GM19455 (cell line): ENCODE measurements around the gene ZNF3.

Experiments
- ATAC-seq: cut with Tn5 transposase; IDR thresholded peaks from one replicate; pipeline ENCODE4 v1.9.1; 2021; ENCODE audit not compliant: unreplicated experiment

The ZNF3 gene

DNA sequence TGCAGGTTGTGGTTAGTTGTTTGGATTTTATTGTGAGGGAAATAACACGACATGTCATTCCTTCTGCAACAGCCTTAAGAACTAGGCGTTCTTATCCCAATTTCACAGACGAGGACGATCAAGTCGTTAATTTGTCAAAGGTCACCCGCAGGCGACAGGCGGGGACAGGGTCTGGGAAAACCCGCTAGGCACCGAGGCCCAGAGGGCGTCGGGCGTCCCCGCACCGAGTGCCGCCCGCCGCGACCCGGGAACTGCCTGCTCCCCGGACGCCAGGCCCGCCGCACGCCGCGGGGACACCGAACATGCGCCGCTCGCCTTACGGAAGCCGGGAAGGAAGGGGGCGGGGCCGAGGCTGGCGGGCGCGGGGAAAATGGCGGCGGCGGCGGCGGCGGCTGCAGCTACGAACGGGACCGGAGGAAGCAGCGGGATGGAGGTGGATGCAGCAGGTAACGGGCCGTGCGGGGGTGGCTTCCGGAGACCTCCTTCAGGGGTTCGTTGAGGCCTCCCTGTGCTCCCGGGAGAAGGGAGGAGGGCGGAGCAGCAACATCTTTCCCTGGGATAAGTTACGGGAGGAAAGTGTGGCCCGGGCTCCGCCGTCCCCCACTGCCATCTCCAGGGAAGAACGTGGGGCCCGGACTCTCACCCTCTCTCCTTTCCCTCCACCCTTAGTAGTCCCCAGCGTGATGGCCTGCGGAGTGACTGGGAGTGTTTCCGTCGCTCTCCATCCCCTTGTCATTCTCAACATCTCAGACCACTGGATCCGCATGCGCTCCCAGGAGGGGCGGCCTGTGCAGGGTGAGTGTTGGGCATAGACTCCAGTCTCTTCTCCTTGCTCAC, 7.3 kb upstream of the ZNF3 start, which contains the start of gene COPS6:
COPS6 (plus strand) TSS at position 349 of the 837 bp plus-strand sequence; CDS start at position 371, 22 bp downstream.
- ATAC-seq: peak; percentile 50

DNA sequence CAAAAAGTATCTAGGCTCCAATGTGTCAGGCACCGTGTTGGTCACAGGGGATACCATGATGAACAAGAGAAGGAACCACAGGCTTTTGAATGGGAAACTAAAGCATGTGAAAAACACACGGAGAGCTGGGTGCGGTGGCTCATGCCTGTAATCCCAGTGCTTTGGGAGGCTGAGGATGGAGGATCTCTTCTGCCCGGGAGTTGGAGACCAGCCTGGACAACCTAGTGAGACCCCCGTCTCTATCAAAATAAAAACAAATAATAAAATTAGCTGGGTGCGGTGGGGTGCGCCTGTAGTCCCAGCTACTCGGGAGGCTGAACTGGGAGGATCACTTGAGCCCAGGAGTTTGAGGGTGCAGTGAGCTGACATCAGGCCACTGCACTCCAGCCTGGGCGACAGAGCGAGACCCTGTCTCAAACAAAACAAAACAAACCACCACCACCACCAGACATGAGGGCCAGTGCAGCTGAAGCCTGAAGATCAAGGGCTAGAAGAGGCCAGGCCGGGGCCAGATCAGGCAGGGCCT, 6.6 kb upstream of the ZNF3 start:
- no peak for ATAC-seq

DNA sequence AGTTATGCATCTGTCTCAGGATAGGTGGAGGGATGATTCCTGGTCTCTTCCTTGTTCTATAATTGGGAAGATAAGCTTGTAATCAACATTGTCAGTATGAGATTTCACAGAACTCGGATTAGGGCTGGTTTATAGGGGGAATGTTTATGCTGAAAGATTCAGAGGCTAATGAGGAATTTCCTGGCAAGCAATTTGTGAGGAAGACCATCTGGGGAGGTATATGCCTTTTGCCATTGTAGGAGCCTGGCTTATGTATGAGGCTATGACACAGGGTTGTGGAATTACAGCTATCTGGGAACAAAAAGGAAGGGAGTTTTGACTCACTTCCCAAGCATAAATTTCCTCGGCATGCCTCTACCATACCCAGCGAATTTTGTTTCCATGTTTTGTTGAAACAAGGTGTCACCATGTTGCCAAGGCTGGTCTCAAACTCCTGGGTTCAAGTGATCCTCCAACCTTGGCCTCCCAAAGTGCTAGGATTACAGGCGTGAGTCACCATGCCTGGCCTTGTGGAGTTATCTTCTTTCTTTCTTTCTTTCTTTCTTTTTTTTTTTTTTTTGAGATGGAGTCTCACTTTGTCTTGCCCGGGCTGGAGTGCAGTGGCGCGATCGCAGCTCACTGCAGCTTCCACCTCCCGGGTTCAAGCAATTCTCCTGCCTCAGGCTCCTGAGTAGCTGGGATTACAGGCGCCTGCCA, 5.7 kb upstream of the ZNF3 start:
- ATAC-seq: no peak

DNA sequence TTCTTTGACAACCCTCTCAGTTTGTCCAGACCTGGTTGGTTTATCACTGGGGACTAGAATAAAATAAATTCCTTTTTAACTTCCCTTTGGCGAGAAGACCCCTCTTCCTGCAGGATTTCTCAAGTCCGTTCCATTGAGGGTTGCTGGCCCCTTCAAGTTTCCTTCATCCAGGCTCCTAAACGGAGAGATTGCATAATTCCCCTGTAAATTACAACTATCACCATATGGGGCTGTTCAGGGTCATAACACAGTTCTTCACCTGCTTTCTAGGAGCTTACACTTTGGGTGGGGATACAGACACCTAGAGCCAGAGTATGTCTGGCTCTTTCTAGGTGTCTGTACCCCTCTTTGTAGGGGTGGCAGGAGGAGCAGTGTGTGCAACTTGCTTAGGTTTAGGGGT, 4.0 kb upstream of the ZNF3 start:
- ATAC-seq: no peak

DNA sequence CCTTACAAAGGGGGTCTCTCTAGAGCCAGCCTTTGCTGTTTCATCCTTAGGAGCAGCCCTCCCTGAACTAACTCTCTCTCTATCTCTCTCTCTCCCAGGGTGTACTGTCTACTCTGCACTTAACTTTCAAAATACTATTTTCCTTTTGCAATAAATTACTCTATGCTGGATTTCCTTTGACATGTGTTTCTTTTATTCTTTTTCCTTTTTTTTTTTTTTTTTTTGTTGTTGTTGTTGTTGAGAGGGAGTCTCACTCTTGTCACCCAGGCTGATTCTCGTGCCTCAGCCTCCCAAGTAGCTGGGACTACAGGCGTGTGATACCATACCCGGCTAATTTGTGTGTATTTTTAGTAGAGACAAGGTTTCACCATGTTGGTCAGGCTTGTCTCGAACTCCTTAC, 1.5 kb upstream of the ZNF3 start:
- no peak for ATAC-seq

DNA sequence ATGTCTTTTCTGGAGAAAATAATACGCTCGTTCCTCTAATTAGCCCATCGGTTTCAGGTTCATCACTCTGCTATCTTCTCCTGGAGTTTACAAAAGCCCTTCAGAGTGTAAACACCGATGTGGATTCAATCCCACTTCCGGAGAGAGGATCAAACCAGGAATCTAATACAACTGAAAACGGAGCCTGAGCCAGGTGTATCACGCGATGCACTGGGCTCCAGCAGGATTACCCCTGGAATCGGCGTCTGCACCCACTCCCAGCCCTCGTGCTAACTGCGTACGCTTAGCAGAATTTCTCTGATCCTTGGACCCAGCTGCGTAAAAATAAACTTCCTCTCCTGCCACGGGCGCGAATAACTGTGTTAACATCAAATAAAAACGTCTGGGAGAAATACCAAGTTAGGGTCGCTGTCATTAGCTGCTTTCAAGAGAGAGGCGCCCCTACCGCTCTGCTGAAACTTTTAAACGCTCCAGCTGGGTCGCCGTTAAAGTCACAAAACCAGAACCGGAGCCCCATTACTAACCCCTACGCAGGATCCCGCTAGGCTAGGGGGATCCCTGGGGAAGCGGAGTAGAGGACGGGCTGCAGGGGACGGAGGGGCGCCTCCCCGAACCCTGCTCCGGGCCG, 502 bp downstream of the ZNF3 start:
- peak; percentile 29 for ATAC-seq

DNA sequence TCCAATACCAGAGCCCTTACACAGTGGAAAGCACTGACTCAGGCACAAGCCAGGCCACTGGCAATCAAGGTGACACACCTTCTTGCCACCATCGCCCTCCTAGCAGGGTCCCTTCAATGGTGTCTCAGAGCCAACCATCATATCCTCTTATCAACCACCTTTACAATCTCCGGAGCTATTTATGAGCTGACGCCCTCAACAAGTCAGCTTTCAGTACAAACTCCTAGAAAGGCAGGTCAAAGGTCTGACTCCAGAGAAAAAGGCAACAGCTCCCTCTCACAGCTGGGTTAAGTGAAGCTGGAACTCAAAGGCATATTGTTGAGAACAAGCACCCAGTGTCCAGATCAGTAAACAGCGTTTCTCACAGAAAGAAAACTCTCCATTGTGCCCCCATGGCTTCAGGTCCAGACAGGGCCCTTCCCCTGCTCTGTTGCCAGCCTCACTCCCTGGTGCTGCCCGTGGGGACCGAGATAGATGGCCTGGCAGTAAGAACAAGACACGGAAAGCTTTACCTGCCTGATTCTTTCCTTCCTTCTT, 2.4 kb downstream of the ZNF3 start:
- no peak for ATAC-seq

DNA sequence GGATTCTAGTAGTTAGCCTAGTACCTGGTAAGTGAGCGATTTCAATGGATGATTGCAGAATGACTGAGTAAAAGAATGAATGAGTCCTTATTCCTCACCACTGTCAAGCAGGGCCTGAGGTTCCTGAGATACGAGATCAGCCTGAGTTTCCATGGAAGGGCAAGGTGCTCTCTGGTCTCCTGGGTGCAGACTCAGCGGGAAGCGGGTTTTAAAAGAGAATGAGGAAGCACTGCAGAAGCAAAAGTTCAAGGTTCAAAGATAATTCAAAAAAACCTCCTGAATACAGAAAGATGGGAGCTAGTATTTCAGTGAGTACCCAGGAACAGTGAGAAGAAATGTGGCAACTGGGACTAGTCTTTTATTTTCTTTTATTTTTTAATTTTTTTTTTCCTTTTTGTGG, 4.3 kb downstream of the ZNF3 start:
- ATAC-seq: no peak

DNA sequence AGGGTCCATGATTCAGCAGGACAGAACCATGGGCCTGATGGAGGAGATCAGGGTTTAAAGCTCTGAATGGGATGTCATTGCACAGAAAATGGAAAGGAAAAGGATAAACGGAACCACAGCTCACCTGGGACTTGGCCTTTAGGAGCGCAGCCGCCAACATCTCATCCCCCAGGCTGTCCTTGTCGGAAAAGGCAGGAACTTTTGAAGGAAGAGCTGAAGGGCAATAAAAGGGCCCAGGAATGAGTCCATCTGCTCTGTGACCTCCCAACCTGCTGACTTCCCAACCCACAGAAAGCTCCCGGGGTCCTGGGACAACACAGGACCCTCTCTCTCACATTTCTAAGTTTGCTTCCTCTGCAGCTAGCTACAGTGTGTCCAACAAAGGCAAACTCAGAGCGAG, 6.1 kb downstream of the ZNF3 start:
- no peak for ATAC-seq

DNA sequence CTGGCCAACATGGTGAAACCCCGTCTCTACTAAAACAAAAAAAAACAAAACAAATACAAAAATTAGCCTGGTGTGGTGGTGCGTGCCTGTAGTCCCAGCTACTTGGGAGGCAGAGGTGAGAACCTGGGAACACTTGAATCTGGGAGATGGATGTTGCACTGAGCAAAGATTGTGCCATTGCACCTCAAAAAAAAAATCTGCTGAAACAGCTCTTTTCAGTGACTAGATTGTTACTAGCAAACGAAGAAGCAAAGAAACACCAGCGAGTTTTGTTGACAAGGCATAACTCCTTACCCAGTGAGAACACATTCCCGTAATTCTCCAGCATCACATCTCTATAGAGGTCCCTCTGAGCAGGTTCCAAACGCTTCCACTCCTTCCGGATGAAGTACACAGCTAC, 6.7 kb downstream of the ZNF3 start:
- ATAC-seq: no peak

DNA sequence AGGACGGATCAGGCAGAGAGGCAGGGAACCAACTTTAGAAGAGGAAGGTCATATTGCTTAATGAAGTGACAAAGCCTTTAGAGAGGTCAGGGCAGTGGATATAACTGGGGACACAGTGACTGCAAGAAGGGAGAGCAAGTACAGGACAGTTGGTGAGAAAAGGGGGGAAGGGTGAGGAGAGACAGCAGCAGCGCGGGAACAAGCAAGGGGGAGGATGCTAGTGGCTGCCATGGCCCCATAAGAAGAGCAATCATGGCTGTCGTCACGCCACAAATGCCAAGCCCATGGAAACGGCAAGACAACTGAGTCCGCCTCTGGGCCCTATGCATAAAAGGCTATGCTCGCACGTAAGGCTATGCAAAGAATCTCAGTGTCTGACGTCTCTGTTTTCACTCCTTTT, 9.1 kb downstream of the ZNF3 start:
- ATAC-seq: no peak

DNA sequence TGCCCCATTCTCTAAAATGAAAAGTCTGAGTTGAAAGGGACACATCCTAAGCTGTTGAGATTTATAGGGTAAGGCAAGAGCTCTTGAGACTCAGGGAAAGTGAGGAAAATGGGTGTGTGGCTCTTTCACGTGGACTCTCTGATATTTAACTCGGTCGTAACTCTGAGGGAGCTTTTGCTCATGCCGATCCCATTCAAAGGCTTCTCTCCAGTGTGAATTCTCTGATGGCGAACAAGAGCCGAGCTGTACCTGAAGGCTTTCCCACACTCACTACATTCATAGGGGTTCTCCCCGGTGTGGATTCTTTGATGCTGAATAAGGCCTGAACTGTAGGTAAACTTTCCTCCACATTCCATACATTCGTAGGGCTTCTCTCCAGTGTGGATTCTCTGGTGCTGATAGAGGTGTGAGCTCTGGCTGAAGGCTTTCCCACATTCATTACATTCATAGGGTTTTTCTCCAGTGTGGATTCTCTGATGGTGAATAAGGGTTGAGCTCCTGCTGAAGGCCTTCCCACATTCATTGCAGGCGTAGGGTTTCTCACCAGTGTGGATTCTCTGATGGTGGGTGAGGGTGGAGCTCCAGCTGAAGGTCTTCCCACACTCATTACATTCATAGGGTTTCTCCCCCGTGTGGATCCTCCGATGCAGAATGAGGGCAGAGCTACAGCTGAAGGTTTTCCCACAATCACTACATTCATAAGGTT, 10.4 kb downstream of the ZNF3 start:
- no peak for ATAC-seq

DNA sequence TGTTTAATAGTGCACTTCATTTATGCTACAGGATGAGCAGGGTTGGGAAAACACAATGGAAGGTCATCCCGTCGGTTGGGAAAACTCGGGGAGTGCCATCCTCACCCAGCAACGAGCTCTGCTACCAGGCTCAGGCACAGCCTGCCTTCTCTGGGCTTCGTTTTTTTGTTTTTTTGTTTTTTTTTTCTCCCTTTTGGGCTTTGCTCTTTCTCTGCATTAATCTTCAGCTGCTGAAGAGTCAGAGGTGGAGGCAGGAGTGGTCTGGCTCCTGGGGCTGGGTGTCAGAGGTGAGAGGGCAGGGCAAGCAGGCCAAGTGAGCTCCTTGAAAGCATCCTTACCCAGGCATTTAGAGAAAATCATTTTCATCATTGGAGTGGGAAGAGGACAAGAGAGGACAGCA, 11.5 kb downstream of the ZNF3 start:
- no peak for ATAC-seq

DNA sequence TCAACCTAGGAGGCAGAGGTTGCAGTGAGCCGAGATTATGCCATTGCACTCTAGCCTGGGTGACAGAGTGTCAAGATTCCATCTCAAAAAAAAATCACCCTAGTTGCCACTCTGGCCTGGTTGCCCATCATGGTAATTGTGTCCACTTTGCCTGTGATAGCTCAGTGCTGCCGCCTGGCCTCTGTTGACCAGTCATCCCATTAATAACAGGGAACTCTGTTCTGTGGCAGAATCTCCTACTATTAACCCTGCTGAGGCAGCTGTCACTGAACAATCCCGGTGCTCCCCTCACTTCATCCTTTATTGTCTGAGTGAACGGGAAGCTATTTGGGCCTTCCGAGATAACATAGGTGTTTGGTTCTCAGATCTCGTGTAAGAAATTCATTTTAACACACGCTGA, 14.6 kb downstream of the ZNF3 start:
- no peak for ATAC-seq

DNA sequence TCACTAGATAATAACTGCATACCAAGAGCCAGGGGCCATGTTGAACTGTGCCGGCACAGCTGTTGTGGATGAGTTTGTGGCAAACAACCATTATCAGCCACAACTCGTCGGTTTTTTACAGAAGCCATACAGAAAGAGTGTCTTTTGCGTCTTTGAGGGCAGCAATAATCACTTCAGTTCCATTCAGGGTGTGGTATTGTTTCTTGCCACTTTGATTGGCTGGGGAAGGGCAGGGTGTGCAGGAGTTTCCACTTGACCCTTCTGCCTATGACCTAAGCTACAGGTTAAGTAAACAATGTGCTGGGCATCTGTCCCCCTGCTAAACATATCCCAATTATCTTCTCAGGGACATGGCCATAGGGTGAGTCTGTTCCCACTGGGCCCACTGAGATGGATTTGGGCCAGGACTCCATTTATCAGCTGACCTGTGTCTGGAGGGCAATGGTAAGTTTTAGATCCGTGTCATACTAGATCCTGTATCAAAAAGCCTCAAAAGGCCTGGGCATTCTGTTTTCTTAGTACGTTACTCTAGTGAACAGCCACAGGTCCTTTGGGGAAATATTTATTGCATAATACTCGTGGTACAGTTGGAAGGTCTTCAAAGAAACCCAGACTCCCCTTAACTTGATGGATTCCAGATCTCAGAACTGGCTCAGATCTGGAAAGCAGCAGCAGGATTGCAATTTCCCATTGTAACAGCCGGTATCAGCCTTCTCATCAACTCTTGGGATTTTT, 15.9 kb downstream of the ZNF3 start:
- ATAC-seq: no peak

DNA sequence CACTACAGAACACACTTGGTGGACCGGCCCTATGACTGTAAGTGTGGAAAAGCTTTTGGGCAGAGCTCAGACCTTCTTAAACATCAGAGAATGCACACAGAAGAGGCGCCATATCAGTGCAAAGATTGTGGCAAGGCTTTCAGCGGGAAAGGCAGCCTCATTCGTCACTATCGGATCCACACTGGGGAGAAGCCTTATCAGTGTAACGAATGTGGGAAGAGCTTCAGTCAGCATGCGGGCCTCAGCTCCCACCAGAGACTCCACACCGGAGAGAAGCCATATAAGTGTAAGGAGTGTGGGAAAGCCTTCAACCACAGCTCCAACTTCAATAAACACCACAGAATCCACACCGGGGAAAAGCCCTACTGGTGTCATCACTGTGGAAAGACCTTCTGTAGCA, 17.4 kb downstream of the ZNF3 start:
- ATAC-seq: no peak

DNA sequence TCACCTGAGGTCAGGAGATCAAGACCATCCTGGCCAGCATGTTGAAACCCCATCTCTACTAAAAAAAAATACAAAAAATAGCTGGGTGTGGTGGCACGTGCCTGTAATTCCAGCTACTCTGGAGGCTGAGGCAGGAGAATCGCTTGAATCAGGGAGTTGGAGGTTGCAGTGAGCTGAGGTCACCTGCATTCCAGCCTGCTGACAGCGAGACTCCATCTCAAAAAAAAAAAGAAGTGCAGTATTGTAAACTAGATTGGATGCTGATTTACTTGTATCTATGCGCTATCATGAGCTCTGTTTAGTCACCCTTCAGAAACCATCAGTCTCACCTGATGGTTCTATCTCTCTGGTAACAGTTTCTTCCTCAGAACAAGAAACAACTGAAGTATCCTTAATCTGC, 18.1 kb downstream of the ZNF3 start:
- no peak for ATAC-seq

DNA sequence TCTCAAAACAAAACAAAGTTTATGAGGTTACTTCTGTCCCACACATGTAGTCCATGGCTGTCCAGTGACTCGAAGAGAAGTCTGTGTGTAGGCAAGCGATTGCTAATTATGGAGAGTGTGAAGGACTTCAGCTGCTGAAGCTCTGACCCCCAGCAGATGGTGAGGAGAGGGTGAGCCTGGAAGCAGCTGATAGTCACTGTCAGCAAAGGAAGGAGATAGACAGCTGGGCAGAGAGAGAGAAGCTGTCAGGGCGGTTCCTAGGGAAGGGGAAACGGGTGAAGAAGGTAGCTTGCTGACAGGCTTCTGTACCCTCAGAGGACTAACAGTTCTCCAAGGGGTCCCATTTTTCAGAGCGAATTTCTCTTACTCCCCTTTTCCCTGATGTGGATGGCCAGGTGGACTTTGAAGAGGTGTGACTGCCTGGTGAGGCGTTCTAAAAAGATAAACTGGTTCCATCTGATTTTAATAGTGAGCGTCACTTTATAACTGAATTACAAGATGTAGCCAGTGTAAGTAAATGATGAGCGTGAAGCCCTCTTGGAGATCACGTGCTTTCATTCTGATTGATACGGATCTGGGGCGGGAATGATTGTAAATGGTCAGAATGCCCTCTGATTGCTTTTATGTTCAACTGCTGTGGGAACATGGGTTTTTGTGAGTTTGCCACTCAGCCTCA, 19.9 kb downstream of the ZNF3 start:
- no peak for ATAC-seq

DNA sequence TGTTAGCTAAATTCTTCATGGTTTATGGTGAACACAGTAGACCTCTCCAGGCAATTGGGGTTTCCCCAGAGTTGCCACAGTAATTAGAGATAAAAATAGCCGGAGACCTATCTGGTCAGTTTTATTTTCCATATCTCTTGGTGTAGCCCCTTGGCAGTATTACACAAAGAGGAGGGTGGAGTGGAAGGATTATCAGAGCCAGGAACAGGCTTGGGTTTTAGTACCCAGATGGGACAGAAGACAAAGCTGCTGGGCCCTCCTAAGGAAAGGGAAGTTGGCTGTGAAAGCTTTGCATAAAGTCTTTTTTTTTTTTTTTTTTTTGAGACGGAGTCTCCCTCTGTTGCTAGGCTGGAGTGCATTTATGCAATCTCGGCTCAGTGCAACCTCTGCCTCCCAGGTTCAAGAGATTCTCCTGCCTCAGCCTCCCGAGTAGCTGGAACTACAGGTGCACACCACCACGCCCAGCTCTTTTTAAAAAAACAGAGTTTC, 22.2 kb downstream of the ZNF3 start:
- no peak for ATAC-seq

DNA sequence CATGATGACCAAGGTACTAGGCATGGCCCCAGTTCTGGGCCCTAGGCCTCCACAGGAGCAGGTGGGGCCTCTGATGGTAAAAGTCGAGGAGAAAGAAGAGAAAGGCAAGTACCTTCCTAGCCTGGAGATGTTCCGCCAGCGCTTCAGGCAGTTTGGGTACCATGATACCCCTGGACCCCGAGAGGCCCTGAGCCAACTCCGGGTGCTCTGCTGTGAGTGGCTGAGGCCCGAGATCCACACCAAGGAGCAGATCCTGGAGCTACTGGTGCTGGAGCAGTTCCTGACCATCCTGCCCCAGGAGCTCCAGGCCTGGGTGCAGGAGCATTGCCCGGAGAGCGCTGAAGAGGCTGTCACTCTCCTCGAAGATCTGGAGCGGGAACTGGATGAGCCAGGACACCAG, 24.5 kb downstream of the ZNF3 start:
- no peak for ATAC-seq
